Sigmoid colon (tissue), 7 donors: ENCODE measurements around the gene WT1. TPM values are rescaled to one million over a fixed set of nuclear protein-coding genes. Genes with fewer than 3 reads are reported as not detected.

Source experiments
- DNase-seq: peaks from one replicate; pipeline ENCODE4 v3.0.0-alpha.2; 2019
- H3K27ac ChIP-seq, 4 donors: fragments of 200-600 bp; sonication (generic); one replicate each; pipeline ENCODE4 v1.5.1; 2016 to 2019; ENCODE audit warnings: mild to moderate bottlenecking in 1 of 4
- H3K27me3 ChIP-seq, 3 donors: fragments of 200-600 bp; sonication (generic); one replicate each; pipeline ENCODE4 v1.5.1; 2019; ENCODE audit warnings: mild to moderate bottlenecking in 1 of 3
- H3K36me3 ChIP-seq, 4 donors: fragments of 200-600 bp; sonication (generic); one replicate each; pipeline ENCODE4 v1.5.1; 2016 to 2019
- H3K4me1 ChIP-seq, 4 donors: fragments of 200-600 bp; sonication (generic); one replicate each; pipeline ENCODE4 v1.5.1; 2017 to 2019
- H3K4me3 ChIP-seq, 4 donors: fragments of 200-600 bp; sonication (generic); one replicate each; pipeline ENCODE4 v1.5.1; 2017 to 2019; ENCODE audit warnings: mild to moderate bottlenecking in 2 of 4, moderate library complexity in 1 of 4
- H3K9me3 ChIP-seq, 4 donors: fragments of 200-600 bp in 3 of 4; sonication (generic) in 3 of 4; one replicate each; pipeline versions ENCODE4 v1.5.1 to v1.6.1; 2013 to 2019
- CTCF ChIP-seq, 4 experiments: fragments of 450-650 bp in 3 of 4; fragments of 200-600 bp in 1 of 4; IDR thresholded peaks; one replicate each; pipeline ENCODE4 v1.5.1; 2016 to 2019; ENCODE audit warnings: antibody characterized with exemption in 4 of 4, mild to moderate bottlenecking in 3 of 4, moderate library complexity in 2 of 4
- EP300 ChIP-seq, 4 donors: sonication (generic); formaldehyde crosslinking; IDR thresholded peaks; one replicate each; pipeline ENCODE4 v1.6.1; 2017; ENCODE audit warnings: antibody characterized with exemption in 4 of 4
- POLR2A ChIP-seq, 2 donors: fragments of 450-650 bp; IDR thresholded peaks; one replicate each; pipeline ENCODE4 v1.6.1; 2016; ENCODE audit warnings: antibody characterized with exemption in 2 of 2, mild to moderate bottlenecking in 2 of 2, moderate library complexity in 2 of 2
- POLR2AphosphoS5 ChIP-seq, 4 donors: sonication (generic); formaldehyde crosslinking; IDR thresholded peaks; one replicate each; pipeline ENCODE4 v1.6.1; 2017; ENCODE audit warnings: antibody characterized with exemption in 4 of 4
- WGBS, 2 donors: extraction: QIAGEN DNeasy Blood & Tissue Kit; methylation state at CpG; one replicate each; pipeline ENCODE4 v1.1.7; 2013; 5-methylcytosine and 5-hydroxymethylcytosine counted together
- intact Hi-C: fragments of 100-400 bp; cut with DNase I; formaldehyde crosslinking; loops from one replicate; pipeline ENCODE4 v1.15.1; 2023
- polyA plus RNA-seq, 3 donors: library from polyadenylated mRNA; stranded (reverse); fragments of 200-250 nt; gene quantifications; one replicate each; pipeline ENCODE4 v1.2.3, GENCODE V29; 2013
- total RNA-seq, 4 donors: library from RNA; depleted of rRNA; stranded (reverse); fragments of >200 nt; gene quantifications; one replicate each; pipeline ENCODE4 v1.1.0, GENCODE V29; 2016
- donor health status: healthy with polysubstance abuse.
- donor health status: Bipolar disorder and iron deficiency.
- donor health status: healthy.

Gene WT1
- total and polyA plus RNA-seq, 7 donors: 0.04 to 1.8 (median 1.3) TPM; not detected in 1

GRCh38 chr11:32426192-32426591 lies 9.1 kb downstream of the WT1 start:
- intact Hi-C loops: no loop called here
- peaks cover 0 to 12% (median 10%) of the 10 kb centered on the region in 4 donors for H3K4me1 ChIP-seq
- DNase-seq: no peak
- TF ChIP-seq POLR2A (IDR thresholded peaks at IDR 0.05) (no peak), EP300 (IDR thresholded peaks at IDR 0.05) (no peak), POLR2AphosphoS5 (IDR thresholded peaks at IDR 0.05) (no peak), CTCF (IDR thresholded peaks at IDR 0.05) (no peak)
- WGBS, 2 donors: 19 to 40% methylated on average over 12 of the region's 12 CpGs
- no peaks in the 10 kb centered on the region for H3K36me3 ChIP-seq
- H3K27ac ChIP-seq: no peak overlapping the region
- H3K27me3 ChIP-seq: peaks cover 34 to 76% (median 51%) of the 10 kb centered on the region in 3 donors
- H3K9me3 ChIP-seq: no peaks in the 10 kb centered on the region
- no peak overlapping the region for H3K4me3 ChIP-seq

GRCh38 chr11:32425761-32426160 lies 9.6 kb downstream of the WT1 start:
- Histone ChIP-seq H3K27ac (no peak overlapping the region), H3K27me3 (peaks cover 30 to 76% (median 47%) of the 10 kb centered on the region in 3 donors), H3K4me1 (peaks cover 0 to 12% (median 10%) of the 10 kb centered on the region in 4 donors), H3K4me3 (no peak overlapping the region), H3K36me3 (no peaks in the 10 kb centered on the region), H3K9me3 (no peaks in the 10 kb centered on the region)
- intact Hi-C loops: no loop called here
- no peak for TF ChIP-seq CTCF (IDR thresholded peaks at IDR 0.05)
- TF ChIP-seq POLR2AphosphoS5 (IDR thresholded peaks at IDR 0.05): no peak
- TF ChIP-seq POLR2A (IDR thresholded peaks at IDR 0.05): no peak
- DNase-seq: no peak
- WGBS, 2 donors: 37 to 55% methylated on average over 5 of the region's 5 CpGs

GRCh38 chr11:32422545-32422944 lies 12.8 kb downstream of the WT1 start:
- peaks cover 11 to 50% (median 17%) of the 10 kb centered on the region in 3 donors for H3K27me3 ChIP-seq
- DNase-seq: no peak
- peaks cover 0 to 12% (median 10%) of the 10 kb centered on the region in 4 donors for H3K4me1 ChIP-seq
- WGBS, 2 donors: 60 to 62% methylated on average over 3 of the region's 3 CpGs
- H3K4me3 ChIP-seq: no peak overlapping the region
- H3K9me3 ChIP-seq: no peaks in the 10 kb centered on the region
- H3K27ac ChIP-seq: no peak overlapping the region
- H3K36me3 ChIP-seq: no peaks in the 10 kb centered on the region
- TF ChIP-seq EP300 (IDR thresholded peaks at IDR 0.05) (no peak), POLR2AphosphoS5 (IDR thresholded peaks at IDR 0.05) (no peak)
- intact Hi-C loops: no loop called here

- Histone ChIP-seq H3K27me3 (peaks cover 7 to 45% (median 12%) of the 10 kb centered on the region in 3 donors), H3K4me1 (peaks cover 0 to 8% (median 6%) of the 10 kb centered on the region in 4 donors), H3K4me3 (no peak overlapping the region), H3K36me3 (no peaks in the 10 kb centered on the region), H3K9me3 (no peaks in the 10 kb centered on the region), H3K27ac (no peak overlapping the region)
- no peak for TF ChIP-seq POLR2A (IDR thresholded peaks at IDR 0.05)
- TF ChIP-seq CTCF (IDR thresholded peaks at IDR 0.05): no peak
- no peak for TF ChIP-seq POLR2AphosphoS5 (IDR thresholded peaks at IDR 0.05)
- TF ChIP-seq EP300 (IDR thresholded peaks at IDR 0.05): no peak
- 71 to 72% methylated on average over 2 of the region's 2 CpGs for WGBS, 2 donors
- intact Hi-C loops: no loop called here
- no peak for DNase-seq
Observed at GRCh38 chr11:32421992-32422391, 13.3 kb downstream of the WT1 start.

- no peak overlapping the region for H3K4me3 ChIP-seq
- peaks cover 0 to under 1% (median 0%) of the 10 kb centered on the region in 4 donors for H3K4me1 ChIP-seq
- WGBS, 2 donors: 43 to 65% methylated on average over 12 of the region's 12 CpGs
- no peak overlapping the region for H3K27ac ChIP-seq
- TF ChIP-seq CTCF (IDR thresholded peaks at IDR 0.05) (no peak), POLR2A (IDR thresholded peaks at IDR 0.05) (no peak), POLR2AphosphoS5 (IDR thresholded peaks at IDR 0.05) (no peak), EP300 (IDR thresholded peaks at IDR 0.05) (no peak)
- H3K36me3 ChIP-seq: no peaks in the 10 kb centered on the region
- DNase-seq: no peak
- H3K27me3 ChIP-seq: peaks cover 0 to 42% (median 9%) of the 10 kb centered on the region in 3 donors
- intact Hi-C loops: no loop called here
- no peaks in the 10 kb centered on the region for H3K9me3 ChIP-seq
Observed at GRCh38 chr11:32420937-32421901, 14.1 kb downstream of the WT1 start.
